Hematopoietic multipotent progenitor cell treated with erythropoietin and hydrocortisone succinate and interleukin-3 and kit ligand, for 8 days (in vitro differentiated cells): ENCODE results near the gene INS.
"Not testable (repeated sequence)": the region's sequence is repeated elsewhere in the genome, so short reads cannot be mapped to it uniquely, and the experiment has no call there.

ENCODE experiments used
- DNase-seq: peaks from one replicate; pipeline ENCODE4 v3.0.0-alpha.2; 2015

INS gene

DNA sequence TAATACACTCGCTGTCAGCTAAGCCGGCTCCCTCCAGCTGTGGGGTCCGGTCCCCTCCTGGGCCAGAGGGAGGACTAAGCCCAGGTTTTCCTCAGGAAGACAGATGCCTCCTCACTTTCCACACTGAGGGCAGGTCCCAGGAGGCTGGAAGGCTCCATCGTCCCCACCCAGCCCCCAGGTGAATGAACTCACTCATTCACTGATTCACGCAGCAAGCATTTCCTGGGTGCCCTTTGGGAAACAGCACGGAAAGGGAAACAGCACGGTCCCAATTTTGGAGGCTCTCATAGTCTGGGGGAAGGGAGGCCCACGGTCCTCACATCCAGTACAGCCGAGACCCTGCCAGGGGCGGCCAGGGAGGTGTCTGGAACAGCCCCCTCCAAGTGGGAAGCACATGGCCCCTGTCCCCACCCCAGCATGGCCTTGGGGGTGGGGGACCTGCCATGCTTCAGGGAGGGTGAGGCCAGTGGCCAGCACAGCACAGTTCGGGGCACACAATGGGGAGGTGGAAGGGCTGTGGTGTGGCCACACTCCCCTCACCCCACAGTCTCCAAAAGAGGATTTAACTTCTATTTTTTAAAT lies 19.9 kb upstream of the INS start:
- no peak for DNase-seq

GRCh38 chr11:2180347-2180746 lies 19.3 kb upstream of the INS start:
- no peak for DNase-seq

DNA sequence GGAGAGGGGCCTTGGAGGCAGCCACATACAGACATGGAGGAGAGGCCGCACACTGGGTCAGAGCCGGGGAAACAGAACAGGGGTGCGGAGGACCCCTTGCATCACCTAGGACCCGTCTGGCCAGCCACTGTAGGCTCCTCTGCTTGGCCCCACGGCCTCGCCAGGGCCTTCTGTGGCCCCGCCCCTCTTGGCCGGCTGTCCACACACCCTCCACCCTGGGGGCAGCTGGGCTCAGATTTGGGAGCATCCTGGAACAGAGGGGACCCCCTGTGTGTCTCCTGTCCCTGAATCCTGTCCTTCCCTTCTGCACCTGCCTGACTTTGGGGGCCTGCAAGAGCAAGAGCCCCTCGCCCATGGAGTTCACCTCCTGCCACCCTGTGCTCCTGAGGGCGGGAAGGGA lies 18.5 kb upstream of the INS start:
- DNase-seq = no peak

DNA sequence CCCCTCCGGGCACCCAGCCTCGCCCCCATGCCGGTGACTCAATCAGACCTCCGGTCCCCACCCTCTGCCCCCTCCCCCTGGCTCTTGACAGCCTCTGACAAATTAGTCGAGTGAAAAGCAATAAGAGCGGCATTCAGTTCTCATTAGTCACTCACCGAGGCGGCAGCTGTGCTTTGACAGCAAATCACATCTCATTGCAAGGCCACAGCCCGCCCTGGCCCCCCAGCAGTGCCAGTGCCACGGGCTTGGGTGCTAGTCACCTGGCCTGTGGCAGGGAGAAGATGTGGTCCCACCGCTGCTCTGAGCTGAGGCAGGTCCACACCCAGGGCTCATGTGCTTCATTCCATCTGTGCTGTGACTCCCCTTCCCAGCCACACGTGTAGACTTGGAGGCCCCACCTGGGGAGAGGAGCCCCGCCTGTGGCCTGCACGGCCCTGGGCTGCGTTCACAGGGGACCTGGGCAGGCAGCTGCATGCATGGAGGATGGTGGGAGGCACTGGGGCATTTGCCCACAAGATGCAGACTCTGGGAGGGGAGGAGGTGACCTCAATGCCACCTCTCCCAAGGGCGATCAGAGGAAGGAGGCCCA lies 18.0 kb upstream of the INS start:
- DNase-seq = no peak

GRCh38 chr11:2178055-2178773 lies 17.2 kb upstream of the INS start:
- not testable (repeated sequence) for DNase-seq

- no peak for DNase-seq
Observed at GRCh38 chr11:2177076-2177475, 16.1 kb upstream of the INS start.

GRCh38 chr11:2176389-2176900 lies 15.4 kb upstream of the INS start:
- DNase-seq = no peak

GRCh38 chr11:2175659-2176058 lies 14.7 kb upstream of the INS start:
- no peak for DNase-seq

- no peak for DNase-seq
Observed at GRCh38 chr11:2174361-2174760, 13.4 kb upstream of the INS start.

DNA sequence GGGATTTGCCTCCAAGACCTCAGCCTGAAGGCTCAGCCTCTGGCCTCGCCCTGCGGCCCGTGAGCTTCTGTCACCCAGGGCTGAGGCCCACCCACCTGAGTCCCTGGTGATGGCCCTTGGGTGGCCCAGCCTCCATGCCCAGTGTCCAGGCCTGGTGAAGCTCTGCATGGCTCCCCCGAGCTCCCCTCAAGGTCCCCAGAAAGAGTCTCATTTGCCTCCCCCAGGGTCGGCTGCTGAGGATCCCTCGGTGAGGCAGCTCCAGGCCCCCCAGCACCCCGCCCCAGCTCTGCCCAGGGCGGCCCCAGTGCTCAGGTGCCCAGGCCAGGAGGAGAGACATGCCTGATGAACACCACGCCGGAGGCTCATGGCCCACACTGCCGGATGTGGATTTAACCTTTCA lies 12.8 kb upstream of the INS start:
- no peak for DNase-seq

DNA sequence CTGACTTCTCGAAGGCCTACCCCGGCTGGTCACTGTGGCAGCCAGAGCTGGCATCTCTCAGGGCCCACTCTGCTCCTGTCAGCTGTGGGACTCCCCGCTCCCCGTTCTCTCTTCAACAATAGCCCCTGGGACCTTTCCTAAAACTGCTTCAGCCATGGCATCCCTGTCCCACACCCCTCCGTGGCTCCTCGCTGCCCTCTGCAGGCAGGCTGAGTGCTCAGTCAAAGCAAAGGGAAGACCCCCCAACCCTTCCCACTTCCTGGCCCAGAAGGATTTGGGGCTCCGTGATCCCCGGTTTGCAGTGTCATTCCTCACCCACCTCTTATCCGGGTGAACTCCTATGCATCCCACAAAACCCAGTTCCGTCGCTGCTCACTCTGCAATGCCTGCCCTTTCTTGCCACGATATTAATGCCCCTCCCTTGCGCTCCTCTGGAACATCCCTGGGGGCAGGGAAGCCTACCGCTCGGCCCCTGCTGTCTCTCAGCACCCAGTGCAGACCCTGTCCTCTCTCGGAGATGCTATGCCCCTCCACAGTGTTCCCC lies 12.2 kb upstream of the INS start:
- DNase-seq = peak; percentile 25

- no peak for DNase-seq
Observed at GRCh38 chr11:2172676-2173075, 11.7 kb upstream of the INS start.

GRCh38 chr11:2171591-2172003 lies 10.6 kb upstream of the INS start, which contains the start of gene TH:
TSS of gene TH (minus strand) at chr11:2171815. CDS start at chr11:2171786, 29 bp downstream.
- DNase-seq = no peak

GRCh38 chr11:2169626-2170570 lies 8.9 kb upstream of the INS start:
- no peak for DNase-seq

DNA sequence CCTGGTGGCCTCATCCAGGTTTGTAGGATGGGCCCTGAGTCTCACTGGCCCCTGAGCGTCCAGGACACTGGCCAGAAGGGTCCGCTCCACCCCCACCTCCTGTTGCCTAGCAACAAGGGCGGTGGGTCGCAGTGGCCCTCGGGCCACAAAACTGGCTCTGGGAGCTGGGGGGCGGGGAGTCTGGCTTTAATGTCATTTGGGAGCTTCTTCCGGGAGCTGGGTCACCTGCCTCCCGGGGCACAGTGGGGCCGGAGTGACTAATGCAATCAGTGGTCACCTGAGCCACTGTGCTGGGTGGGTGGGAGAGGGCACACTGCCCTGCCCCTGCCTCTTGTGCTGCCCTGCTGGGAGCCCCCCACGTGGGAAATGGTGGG lies 8.0 kb upstream of the INS start:
- no peak for DNase-seq

DNA sequence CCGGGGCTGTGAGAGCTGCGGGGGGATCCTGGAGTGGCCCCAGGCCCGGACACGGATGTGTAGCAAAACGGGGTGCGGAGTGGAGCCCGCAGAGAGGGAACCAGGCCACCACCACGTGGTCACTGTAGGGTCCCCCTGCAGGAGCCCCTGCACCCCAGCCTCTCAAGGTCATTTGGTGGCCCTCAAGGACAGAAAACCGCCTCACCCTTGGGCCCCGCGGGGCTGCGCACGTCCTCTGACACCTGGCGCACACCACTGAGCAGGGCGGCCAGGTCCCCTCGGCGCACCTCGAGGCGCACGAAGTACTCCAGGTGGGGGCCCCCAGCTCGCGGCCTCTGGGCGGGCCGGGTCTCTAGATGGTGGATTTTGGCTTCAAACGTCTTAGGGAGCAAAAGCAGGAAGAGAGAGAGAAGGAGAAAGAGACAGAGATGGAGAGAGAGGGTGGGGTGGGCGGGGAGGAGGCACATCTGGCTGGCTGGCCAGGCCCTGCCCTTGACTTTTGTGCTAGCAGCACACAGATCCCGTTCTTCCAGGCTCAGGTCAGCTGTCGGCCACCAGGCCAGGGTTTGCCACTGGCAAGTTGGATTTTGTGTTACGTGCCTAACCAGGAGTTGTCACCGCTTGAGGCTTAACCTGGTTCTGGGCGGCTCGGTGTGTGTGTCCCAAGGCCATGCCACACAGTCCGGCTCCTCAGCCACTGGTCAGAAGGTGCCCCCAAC lies 7.4 kb upstream of the INS start:
- no peak for DNase-seq

GRCh38 chr11:2167141-2168045 lies 6.4 kb upstream of the INS start:
- DNase-seq = no peak

GRCh38 chr11:2166091-2166851 lies 5.3 kb upstream of the INS start:
- peak; percentile 7 for DNase-seq

GRCh38 chr11:2165571-2165970 lies 4.6 kb upstream of the INS start:
- DNase-seq = no peak

- no peak for DNase-seq
Observed at GRCh38 chr11:2164861-2165555, 4.0 kb upstream of the INS start.
